Nephron progenitor cell (in vitro differentiated cells): ENCODE measurements around the gene PGM5.
"Not testable (repeated sequence)": the region's sequence is repeated elsewhere in the genome, so short reads cannot be mapped to it uniquely, and the experiment has no call there.

Source experiments
- DNase-seq: peaks from one replicate; pipeline ENCODE4 v3.0.0; 2021
- H3K27ac Mint-ChIP-seq: 2 replicates; pipeline ENCODE4 v1.8.0; 2021; ENCODE audit warnings: mild to moderate bottlenecking, moderate library complexity, mixed read lengths
- H3K27me3 Mint-ChIP-seq: 2 replicates; pipeline ENCODE4 v1.8.0; 2021; ENCODE audit warnings: mild to moderate bottlenecking, low read depth, mixed read lengths; ENCODE audit not compliant: poor library complexity
- H3K36me3 Mint-ChIP-seq: 2 replicates; pipeline ENCODE4 v1.8.0; 2021; ENCODE audit warnings: low read depth, mixed read lengths
- H3K4me1 Mint-ChIP-seq: 2 replicates; pipeline ENCODE4 v1.8.0; 2021; ENCODE audit warnings: mixed read lengths
- H3K4me3 Mint-ChIP-seq: 2 replicates; pipeline ENCODE4 v1.8.0; 2021; ENCODE audit warnings: mild to moderate bottlenecking, moderate library complexity, mixed read lengths
- H3K9me3 Mint-ChIP-seq: 2 replicates; pipeline ENCODE4 v1.8.0; 2021; ENCODE audit warnings: mild to moderate bottlenecking, moderate library complexity, mixed read lengths

The PGM5 gene

GRCh38 chr9:68356380-68357118 is at the start of gene PGM5:
Gene PGM5 (plus strand): TSS chr9:68356611. CDS start chr9:68357128, 517 bp downstream.
- peak within 1 kb of the TSS; percentile 86 for H3K4me3 Mint-ChIP-seq
- peaks cover 11% of the 10 kb centered on the region for H3K4me1 Mint-ChIP-seq
- not testable (repeated sequence) for H3K36me3 Mint-ChIP-seq, H3K27ac Mint-ChIP-seq, H3K9me3 Mint-ChIP-seq
- DNase-seq: peak; percentile 64
- H3K27me3 Mint-ChIP-seq: peaks cover 56% of the 10 kb centered on the region

- not testable (repeated sequence) for H3K4me1 Mint-ChIP-seq, H3K27ac Mint-ChIP-seq, H3K9me3 Mint-ChIP-seq, H3K36me3 Mint-ChIP-seq, DNase-seq, H3K4me3 Mint-ChIP-seq
- peaks cover 11% of the 10 kb centered on the region for H3K27me3 Mint-ChIP-seq
These were observed 49.3 kb upstream of the PGM5 start for GRCh38 chr9:68307127-68307526.

DNA sequence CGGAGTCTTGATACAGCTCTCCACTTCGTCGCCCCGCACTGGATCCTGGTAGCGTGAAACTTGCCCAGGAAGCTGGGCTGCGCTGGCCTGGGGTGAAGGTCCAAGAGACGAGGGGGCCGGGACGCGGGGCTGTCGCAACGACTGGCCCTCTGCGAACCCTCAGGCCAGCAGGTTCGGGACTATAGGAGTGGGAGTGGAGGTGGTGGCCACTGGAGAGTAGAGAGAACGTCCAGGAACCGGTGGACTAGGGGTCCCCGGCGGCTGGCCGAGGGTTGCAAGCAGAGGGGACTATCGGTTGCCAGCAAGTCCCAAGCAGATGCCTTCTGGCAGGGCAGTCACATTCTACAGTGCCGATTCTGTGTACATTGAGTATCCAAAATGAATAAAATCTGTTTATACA is 48.8 kb upstream of the PGM5 start:
- H3K4me3 Mint-ChIP-seq, H3K4me1 Mint-ChIP-seq, H3K9me3 Mint-ChIP-seq, H3K36me3 Mint-ChIP-seq, H3K27ac Mint-ChIP-seq: not testable (repeated sequence)
- DNase-seq: peak; percentile 17
- peaks cover 11% of the 10 kb centered on the region for H3K27me3 Mint-ChIP-seq

DNA sequence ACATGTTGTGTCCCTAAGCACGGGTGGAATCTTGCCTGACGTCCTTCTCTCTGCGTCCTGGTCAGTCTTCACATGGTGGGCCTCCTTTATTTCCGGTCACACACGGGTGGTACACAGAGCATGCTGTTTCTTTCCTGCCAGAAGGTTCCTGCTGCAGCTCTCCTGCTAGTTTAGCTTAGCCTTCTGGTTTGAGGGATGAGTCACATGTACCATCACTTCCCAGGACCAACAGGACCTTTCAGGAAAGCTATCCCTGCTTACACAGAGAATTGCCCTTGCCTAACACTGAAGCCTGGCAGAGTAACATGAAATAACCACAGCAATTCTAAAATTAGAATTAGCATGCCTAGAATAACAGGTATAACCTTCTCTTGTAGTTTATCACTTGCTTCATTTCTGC is 45.2 kb upstream of the PGM5 start:
- H3K4me1 Mint-ChIP-seq, H3K9me3 Mint-ChIP-seq, H3K4me3 Mint-ChIP-seq, H3K36me3 Mint-ChIP-seq, H3K27ac Mint-ChIP-seq, DNase-seq: not testable (repeated sequence)
- peaks cover 11% of the 10 kb centered on the region for H3K27me3 Mint-ChIP-seq

DNA sequence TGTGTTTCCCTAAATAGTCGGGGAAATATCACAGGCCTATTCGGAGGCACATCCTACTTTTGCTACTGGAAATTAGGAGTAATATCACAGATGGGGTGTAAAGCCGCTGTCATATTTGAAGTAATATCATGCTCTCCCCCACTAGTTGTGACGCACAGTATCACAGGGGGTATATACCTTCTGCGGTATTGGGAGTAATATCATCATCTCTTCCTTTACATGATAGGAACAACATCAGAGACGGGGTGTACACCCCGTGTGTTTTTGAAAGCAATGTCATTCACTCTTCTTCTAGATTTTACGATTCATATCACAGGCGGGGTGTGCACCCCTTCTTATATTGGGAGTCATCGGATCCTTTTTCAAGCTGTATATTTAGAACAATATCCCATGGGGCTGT is 38.2 kb upstream of the PGM5 start:
- H3K9me3 Mint-ChIP-seq, H3K27ac Mint-ChIP-seq, DNase-seq, H3K4me1 Mint-ChIP-seq, H3K36me3 Mint-ChIP-seq, H3K4me3 Mint-ChIP-seq: not testable (repeated sequence)
- H3K27me3 Mint-ChIP-seq: peaks cover 19% of the 10 kb centered on the region

GRCh38 chr9:68323749-68324148 is 32.7 kb upstream of the PGM5 start:
- not testable (repeated sequence) for H3K4me1 Mint-ChIP-seq, H3K4me3 Mint-ChIP-seq, H3K9me3 Mint-ChIP-seq, H3K27me3 Mint-ChIP-seq, DNase-seq, H3K36me3 Mint-ChIP-seq, H3K27ac Mint-ChIP-seq

GRCh38 chr9:68324518-68324917 is 31.9 kb upstream of the PGM5 start:
- not testable (repeated sequence) for H3K9me3 Mint-ChIP-seq, H3K27ac Mint-ChIP-seq, H3K4me1 Mint-ChIP-seq, H3K36me3 Mint-ChIP-seq, H3K27me3 Mint-ChIP-seq, H3K4me3 Mint-ChIP-seq, DNase-seq

DNA sequence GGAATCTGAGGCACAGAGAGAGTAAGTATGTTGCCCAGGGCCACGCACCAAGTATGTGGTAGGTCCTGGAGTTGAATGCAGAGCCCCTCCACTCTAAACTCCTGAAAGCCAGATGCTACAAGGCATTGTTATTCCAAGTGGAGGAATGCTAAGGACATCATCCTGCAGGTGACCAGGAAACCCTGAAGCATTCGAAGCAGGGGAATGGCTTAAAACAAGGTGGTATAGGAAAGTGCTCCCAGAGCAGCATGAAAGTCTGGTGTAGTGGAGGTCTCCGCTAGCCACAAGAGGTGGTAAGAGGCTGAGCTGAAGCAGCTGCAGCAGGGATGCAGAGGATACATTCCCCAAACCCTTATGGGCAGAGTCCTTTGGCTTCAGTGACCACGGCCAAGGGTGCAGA is 27.3 kb upstream of the PGM5 start:
- not testable (repeated sequence) for H3K4me1 Mint-ChIP-seq, H3K9me3 Mint-ChIP-seq, H3K36me3 Mint-ChIP-seq, H3K27ac Mint-ChIP-seq, H3K27me3 Mint-ChIP-seq, DNase-seq, H3K4me3 Mint-ChIP-seq

- not testable (repeated sequence) for DNase-seq, H3K27me3 Mint-ChIP-seq, H3K4me3 Mint-ChIP-seq, H3K27ac Mint-ChIP-seq, H3K36me3 Mint-ChIP-seq, H3K9me3 Mint-ChIP-seq
- H3K4me1 Mint-ChIP-seq: peaks cover 17% of the 10 kb centered on the region
These were observed 25.8 kb upstream of the PGM5 start for GRCh38 chr9:68330531-68331173.

DNA sequence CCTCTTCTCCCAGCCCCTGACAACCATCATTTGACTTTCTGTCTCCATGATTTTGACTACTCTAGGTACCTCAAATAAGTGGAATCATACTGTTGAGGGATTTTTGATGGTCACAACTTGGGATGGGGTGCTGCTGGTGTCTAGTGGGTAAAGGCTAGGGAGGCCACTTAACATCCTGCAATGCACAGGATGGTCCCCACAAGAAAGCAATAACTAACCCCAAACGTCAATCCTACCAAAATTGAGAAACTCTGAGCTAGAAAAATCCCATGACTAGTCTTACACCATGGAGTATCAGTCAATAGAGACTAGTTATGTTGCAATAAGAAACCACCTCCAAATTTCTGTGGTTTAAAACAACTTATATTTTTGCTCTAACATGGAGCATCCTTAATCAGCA is 24.3 kb upstream of the PGM5 start:
- H3K9me3 Mint-ChIP-seq, H3K27me3 Mint-ChIP-seq, DNase-seq, H3K36me3 Mint-ChIP-seq, H3K27ac Mint-ChIP-seq, H3K4me3 Mint-ChIP-seq: not testable (repeated sequence)
- peaks cover 21% of the 10 kb centered on the region for H3K4me1 Mint-ChIP-seq

DNA sequence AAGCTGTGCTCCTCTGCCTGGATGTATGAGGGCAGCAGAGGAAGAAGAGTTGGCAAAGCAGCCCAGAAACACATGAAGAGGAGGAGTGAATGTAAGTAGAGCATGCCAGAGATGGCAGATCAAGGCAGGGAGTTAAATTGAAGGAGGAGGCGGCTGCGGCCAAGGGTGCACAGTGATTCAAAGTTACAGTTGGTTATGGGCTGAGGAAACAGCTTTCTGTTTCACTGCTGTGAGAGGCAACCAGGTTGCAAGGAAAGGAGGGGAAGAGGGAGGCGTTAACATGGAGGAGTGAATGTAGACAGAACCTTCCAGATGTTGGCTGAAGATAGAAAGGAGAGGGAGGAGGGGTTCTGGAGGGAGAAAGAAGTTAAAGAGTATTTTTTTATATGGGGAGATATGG is 20.5 kb upstream of the PGM5 start:
- peaks cover 16% of the 10 kb centered on the region for H3K4me1 Mint-ChIP-seq
- H3K36me3 Mint-ChIP-seq, DNase-seq, H3K27me3 Mint-ChIP-seq, H3K4me3 Mint-ChIP-seq, H3K9me3 Mint-ChIP-seq: not testable (repeated sequence)
- H3K27ac Mint-ChIP-seq: peak overlapping the region; percentile 11

DNA sequence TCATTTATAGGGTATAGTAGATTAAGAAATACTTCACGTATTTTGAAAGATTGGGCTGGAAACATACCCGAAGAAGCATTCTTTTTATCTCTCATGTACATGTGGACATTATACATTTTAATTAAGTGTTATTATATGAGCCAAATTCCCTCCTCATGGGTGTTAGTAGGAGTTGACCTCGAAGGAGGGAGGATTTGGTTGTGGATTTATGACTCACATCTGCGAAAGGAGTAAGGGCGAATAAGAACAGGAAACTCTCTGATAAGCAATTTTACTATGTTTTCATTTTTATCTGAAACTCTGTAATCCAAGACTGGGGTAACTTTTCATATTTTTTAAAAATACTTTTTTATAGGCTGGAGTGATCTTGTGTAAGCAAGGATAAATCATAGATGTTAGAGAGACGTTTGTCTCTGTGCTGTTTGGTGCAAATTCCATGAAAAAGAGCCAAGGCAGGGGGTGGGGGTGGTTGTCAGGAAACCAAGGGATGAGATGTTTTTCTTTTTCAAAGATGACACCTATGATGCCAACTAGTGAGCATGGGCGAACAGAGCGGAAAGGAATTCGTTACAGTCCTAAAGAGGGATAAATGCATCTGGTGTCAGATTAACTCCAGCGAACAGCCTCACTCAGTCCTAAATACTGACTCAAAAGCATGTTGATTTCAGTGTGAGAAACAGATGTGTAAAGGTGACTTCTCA is 19.6 kb upstream of the PGM5 start:
- H3K36me3 Mint-ChIP-seq, H3K27me3 Mint-ChIP-seq, H3K27ac Mint-ChIP-seq, H3K4me3 Mint-ChIP-seq, H3K9me3 Mint-ChIP-seq, DNase-seq: not testable (repeated sequence)
- peaks cover 16% of the 10 kb centered on the region for H3K4me1 Mint-ChIP-seq

DNA sequence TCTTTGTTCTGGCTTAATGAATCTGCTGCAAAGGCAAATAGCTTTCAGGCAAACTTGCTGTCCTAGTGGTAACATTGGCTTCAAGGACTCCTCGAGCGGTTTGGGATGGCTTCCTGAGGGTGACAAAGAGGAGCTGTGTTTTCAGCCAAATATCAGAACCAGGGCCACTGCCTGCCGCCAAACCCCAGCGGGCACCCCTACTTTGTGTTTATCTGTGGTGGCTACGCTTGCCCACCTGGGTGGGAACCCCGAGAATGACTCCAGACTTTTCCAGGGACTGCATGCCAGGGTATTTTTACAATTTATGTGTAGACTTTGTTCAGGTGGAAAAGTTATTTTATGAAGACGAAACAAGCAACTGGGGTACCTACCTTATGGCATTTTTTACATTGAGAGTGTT is 18.4 kb upstream of the PGM5 start:
- not testable (repeated sequence) for H3K9me3 Mint-ChIP-seq, H3K4me3 Mint-ChIP-seq, H3K27me3 Mint-ChIP-seq, H3K36me3 Mint-ChIP-seq, DNase-seq, H3K27ac Mint-ChIP-seq
- peaks cover 19% of the 10 kb centered on the region for H3K4me1 Mint-ChIP-seq
